HG03139 (cell line): ENCODE results near the gene BRWD1.

Experiments used
- ATAC-seq: cut with Tn5 transposase; IDR thresholded peaks from one replicate; pipeline ENCODE4 v1.9.1; 2021; ENCODE audit not compliant: unreplicated experiment

BRWD1 gene

DNA sequence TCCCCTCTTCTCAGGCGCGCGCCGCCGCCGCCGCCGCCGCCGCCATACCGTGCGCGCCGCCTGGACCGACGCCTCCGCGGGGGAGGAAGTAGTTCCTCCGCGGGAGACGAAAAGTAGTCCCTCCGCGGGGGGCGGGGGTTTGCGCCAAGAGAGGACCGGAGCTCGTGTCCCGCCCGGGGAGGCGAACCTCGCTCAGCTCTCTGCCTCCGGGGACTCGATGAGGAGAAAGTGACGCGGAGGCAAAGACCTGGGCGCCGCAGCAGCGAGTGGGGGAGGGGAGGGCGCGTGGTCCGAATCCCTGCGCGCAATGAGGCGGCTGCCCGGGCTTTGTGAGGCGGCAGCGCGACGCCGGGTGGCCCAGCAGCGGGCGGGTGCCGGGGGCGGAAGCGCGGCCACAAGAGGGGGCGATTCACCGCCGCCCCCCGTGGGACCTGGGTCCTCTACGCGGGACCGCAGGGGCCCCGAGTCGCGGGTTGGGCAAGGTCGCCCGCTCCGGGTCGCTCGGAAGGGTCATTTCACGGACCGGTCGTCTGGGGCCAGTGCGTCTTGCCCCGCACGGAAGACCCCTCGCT, at the start of gene BRWD1:
Gene BRWD1 (minus strand): TSS at position 62 of the 572 bp plus-strand sequence. CDS start 141 bp downstream, outside the sequence.
- peak; percentile 40 for ATAC-seq

DNA sequence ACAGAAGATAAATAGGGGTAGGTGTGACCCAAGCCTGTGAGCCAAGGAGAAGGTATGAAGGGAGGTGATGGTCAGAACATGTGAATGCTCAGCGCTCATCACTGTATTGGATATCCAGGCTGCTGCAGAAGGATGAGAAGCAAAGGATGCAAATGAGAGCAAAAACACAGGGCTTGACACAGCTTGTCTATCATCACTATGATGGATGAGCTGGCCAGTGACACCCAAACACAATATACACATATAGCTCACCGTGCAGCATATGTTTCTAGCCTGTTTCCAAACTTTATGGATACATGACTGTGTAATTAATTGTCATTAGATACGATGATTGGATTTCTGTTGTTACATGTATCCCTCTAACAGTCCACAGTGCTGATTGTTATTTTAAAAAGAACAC, 49.3 kb upstream of the BRWD1 start:
- no peak for ATAC-seq

DNA sequence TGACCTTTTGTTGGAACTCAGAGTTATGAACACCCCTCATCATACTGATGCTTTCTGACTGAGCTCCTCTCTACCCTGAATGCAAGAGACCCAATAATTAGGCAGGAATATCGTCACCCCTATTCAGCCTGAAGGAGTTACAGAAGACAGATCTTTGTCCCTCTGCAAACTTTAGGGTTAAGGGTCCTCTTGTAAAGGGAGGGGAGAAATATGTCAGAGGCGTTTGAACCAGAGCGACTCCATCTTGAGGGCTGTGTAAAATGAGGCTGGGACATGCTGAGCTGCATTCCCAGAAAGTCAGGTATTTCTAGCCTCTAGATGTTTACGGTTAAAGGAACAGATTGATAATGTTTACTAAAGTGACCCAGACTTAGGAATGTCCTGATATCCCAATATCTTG, 46.0 kb upstream of the BRWD1 start:
- ATAC-seq: no peak

DNA sequence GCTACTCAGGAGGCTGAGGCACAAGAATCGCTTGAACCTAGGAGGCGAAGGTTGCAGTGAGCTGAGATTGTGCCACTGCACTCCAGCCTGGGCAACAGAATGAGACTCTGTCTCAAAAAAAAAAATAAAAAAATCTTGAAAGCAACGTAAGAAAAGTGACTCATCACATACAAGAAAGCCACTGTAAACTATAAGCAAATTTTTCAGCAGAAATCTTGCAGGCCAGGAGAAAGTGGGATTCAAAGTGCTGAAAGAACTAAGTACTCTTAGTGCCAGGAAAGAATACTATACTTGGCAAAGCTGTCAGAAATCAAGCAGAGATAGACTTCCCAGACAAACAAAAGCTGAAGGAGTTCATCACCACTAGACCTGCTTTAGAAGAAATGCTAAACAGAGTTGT, 39.9 kb upstream of the BRWD1 start:
- ATAC-seq: no peak

DNA sequence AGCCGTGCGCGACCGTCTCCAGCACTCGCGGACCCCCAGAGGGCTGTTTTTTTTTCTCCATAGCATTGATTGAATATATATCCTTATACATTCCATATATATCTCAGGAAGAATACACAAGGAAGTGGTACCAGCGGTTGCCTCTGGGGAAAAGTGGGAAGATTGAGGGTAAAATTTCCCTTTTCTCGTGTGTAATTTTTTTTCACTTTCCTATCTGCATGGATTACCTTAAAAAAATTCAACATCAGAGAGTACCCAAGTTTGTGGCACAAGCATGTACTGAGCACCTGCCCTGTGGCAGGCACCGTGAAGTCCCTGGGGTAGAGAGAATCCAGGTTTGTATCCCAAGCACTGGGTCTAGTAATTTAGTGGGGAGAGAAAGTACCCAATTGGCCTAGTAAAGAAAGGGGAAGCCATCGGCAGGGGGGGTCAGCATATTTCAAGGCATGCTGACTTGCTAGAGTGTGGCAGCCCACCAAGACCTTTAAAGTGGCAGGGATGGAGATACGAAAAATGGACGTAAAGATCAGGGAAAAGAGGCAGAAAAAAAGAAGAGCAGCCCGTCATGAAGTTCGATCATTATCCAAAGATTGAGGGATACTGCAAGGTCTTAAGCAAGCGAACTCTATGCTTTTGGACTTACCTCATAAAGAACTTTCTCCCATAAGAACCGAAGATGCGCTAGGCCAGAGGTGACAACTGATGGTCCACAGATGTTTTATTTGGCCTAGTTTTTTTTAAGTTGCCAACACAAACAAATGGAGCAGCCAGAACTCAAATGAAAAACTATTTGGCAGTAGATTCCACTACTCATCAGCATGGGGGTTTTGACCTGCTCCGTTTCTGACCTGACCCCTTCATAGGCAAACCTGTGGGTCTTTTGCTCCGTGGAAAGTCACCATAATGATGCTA, 36.9 kb upstream of the BRWD1 start:
- no peak for ATAC-seq

DNA sequence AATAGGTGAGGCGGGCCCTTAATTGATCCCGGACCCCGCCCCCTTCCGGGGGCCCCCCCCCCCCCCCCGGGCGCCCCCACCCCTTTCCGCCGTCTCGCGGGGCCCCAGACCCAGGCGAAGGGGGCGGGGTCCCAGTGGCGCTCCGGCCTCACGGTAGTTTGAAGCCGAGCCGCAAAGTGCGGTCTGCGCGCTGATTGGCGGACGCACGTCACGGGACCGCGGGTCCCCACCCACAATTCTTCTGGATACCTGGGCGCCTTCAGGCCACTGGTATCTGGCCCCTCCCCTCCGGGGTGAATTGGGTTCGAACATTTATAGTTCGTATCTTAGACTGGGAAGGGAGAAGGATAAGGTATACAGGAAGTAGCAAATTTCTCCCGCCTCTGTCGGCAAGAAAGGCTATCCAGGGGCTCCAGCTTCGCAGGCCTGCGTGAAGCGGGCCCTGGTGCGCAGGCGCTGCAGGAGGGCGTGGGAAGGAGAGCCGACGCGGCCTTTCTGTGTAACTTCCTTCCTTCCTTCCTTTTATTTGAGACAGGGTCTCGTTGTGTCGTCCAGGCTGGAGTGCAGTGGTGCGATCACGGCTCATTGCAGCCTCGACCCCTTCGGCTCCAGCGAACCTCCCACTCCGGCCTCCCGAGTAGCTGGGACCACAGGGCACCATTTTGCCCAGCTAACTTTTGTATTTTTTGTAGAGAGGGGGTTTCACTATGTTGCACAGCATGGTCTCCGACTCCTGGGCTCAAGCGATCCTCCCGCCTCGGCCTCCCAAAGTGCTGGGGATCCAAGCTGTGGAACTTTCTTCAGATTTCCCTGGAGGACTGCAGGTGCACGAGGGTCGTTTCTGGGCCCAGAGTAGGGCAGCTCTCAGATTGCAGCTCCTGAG, 36.0 kb upstream of the BRWD1 start:
- ATAC-seq: peak; percentile 74

DNA sequence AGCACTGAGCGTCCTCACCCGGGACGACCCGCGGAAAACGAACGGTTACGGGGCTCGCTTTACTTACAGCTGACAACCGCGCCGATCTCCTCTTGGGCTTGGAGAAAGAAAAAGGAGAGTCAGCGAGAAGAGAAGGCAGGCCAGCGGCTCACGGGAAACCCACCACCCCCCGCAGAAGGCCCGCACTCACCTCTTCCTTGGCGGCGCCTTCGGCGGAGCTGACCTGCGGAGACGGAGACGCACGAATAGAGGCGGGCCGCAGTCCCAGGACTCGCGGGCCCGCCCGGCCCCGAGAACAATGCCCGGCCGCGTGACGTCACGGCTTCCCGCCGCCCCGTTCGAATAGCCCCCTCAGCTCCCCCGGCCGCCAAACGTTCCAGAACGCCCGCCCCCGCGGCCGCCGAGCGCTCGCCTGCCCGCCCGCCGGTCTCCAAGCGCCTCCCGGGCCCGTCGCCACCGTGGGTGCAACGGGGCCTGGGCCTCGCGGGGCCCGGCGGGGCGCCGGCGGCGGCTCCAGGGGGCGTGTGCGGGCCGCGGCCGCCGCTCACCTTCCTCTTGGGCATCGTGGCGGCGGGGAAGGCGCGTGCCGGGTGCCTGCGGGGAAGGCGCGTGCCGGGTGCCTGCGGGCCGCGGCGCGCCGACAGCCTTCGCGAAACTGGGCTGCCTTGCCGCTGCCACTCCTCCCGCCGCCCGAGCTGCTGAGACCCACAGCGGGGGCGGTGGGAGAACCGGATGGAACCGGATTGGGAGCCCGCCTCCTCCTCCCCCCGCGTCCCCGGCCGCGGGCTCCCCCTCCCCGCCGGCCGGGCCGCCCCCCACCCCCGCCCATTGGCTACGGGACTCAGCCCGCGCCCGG, 35.2 kb upstream of the BRWD1 start, which contains the start of gene HMGN1:
Gene HMGN1 (minus strand): TSS at position 734 of the 856 bp plus-strand sequence. CDS start 171 bp downstream, at position 563.
- peak; percentile 53 for ATAC-seq

DNA sequence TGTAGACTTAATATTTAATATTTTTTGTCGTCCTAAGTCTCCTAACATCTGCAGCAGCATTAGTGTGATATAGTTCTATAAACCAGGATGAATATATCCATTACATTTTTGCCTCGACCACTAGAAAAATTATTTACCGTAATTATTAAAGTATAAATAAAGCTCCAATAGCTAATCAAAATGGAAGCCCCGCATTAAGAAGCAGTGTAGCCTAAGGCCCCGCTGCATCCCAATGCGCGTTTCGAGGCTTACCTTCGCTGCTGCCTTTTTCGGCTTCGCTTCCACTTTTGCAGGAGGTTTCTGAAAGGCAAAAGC, 34.6 kb upstream of the BRWD1 start:
- peak; percentile 9 for ATAC-seq

DNA sequence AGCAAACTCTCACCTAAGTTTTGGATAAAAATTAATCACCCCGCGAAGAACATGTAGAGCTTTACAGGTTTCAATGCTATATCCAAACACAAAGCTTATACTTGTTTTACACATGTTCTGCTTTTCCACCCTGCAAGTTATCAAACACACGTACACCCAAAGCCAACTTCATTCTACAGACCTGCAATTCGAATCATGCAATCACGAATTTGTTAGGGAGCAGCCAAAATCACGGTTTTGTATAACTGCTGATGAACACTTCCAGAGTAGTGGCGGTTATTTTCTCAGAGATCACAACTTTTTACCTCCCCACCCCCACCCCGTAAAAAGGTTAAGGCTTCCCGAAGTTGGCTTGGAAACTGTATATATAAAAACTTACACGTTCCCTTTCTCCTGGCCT, 34.1 kb upstream of the BRWD1 start:
- no peak for ATAC-seq

DNA sequence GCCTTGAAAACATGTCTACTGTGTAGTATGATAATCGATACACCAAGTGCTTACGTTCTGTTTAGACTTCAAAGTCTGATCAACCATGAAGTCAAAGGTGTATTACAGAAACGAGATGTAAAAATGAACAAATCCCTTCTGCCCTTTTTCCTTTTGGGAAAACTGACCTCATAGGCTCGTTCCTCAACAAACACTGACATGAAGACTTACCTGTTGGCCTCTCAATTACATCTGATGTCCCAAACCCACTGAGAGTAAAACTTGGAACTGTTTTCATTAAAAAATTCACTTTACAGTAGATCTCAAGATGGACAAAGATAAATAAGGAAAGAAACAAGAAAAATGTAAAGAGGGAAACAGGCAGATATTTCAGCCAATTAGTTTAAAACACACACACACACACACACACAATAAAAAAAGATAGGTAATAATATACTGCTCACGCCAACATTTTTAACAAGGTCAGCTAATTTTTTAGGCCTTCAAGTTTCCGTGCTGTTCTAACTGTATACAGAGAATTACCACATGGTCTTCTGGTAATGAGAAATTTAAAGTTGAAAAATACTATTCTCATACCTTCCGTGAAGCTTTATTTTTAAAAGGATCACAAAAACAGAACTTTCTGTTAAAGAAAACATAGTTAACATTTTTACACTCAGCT, 33.4 kb upstream of the BRWD1 start:
- ATAC-seq: no peak

DNA sequence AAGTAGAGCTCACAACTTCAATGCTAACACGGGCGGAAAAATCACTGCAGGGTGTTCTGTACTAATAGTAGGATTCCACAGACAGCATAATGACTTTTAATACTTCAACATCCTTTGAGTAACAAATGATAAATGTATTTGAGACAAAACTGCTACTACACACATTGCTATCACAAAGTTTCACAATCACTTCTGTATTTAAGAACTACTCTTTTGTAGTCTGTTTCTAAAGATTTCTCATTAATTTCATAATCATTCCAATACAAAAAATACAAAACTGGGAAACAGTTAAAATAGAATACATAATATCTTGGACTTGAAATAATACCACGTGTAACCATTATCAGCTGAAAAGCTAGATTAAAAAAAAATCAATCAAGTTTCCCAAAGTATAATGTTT, 32.8 kb upstream of the BRWD1 start:
- no peak for ATAC-seq

DNA sequence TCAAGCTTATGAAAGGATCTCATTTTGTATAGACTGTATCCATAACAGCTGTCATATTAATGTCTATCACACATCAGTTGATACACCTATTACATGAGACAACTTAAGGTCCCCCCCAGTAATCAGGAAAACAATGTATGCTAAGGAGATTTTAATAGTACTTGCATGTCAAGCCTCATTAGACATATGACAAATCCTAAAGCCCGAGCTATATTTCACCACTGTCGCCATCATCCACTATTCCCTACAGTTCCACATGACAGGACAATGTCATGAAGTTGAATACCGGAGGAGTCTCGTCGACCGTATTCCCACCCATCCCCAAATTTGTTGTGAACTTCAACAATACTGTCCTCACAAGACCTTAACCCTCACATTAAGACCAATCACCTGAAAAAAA, 32.0 kb upstream of the BRWD1 start:
- ATAC-seq: no peak

DNA sequence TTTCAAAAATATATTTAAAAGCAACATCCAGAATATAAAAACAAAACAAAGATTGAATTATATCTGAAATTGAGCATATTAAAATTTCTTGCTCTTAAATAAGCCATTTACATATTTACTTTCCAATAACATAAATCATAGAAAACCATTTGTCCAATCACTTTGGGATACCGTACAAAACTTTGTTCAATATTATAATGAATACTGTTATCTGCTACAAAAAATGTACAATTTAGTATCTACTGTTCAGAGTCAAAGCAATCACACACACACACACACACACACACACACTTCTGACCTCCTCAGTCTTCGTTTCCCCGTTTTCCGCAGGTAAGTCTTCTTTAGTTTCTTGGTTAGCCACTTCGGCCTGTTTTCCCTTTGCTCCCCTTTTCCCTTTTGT, 31.4 kb upstream of the BRWD1 start:
- no peak for ATAC-seq

DNA sequence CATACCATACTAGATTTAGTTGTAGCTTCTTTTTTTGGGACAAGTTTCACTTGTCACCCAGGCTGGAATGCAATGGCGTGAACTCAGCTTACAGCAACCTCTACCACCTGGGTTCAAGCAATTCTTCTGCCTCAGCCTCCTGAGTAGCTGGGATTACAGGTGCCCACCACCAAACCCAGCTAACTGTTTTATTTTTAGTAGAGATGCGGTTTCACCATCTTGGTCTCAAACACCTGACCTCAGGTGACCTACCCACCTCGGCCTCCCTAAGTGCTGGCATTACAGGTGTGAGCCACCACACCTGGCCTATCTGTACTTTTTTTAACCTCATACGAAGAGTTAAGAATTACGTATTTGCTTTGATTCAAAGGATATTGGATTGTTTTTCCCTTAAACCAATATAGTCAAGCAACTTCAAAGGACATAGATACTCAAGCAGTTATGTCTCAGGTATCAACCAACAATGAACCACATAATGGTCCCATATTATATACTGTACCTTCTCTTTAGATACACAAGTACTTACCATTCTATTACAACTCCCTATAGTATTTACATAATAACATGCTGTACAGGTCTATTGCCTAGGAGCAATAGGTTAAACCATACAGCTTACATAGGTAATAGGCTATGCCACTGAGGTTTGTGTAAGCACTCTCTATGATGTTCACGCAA, 28.0 kb upstream of the BRWD1 start:
- ATAC-seq: no peak

DNA sequence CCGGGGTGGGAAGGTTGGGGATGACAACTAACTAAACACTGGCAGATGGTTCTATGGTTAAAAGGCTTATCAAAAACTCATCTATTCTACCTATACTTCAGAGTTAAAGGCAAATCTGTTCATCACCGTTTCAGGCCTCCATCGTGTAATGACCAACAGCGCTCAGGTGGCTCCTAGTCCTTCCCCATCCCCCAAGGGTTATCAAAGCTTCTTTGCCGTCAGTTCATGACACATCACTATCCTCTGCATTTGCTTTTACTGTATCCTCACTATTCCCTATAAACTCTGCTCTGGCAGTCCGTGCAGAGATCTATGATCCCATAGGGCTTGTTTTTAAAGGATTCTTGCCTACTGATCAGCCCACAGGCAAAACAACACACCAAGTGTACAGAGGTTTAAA, 27.3 kb upstream of the BRWD1 start:
- no peak for ATAC-seq

DNA sequence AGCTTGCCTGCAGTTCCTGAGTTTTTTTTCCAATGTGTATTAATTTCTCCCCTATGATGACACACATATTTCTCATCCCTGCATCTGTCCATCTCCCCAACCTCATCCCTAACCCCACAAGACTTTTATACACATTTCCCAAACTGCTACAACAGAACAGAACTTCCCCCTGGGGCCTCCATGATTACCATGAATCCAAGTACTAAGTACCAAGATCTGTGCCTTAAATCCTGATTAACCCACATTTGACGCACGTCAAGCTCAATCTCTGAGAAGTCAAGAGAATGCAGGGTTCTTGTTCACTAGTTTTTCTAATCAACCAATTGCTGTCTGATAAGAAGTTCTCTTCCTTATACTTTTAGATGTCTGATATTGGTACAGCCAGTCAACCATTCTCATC, 25.8 kb upstream of the BRWD1 start:
- no peak for ATAC-seq

DNA sequence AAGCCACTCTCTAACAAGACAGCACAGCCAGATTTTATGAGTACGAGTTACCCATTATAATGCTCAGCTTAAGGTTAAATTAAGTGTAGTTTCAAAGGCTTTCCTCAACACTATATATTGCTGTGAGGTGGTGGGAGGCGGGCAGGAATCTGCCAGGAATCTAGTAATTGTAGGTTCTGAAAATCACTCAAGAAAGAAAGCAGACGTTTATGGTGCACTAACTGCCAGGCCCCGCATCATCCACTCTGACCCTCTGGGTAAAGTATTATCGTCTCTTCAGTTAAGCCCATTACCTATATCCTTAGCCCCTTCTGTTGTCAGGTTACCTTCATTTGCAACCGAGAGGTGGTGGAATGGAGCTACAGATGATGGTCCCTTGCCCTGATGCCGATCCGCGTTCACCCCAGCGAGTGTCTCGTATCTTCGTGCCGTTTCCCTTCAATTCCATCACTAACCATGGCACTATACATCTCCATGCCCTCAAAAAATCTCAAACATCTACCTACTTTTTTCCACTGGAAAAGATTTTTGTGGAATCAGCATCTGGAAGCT, 23.1 kb upstream of the BRWD1 start:
- ATAC-seq: no peak

DNA sequence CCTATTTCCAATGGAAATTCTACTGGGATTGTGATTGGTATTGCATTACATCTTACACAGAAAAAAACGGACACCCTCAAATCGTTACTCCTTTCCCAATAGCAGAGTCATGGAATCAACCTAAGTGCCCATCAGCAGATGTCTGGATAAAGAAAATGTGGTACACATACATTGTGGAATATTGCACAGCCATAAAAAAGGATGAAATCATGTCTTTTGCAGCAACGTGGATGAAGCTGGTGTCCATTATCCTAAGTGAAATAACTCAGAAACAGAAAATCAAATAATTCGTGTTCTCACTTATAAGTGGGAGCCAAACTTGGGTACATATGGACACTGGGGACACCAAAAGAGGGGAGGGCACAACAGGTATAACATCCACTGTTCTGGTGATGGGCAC, 21.2 kb upstream of the BRWD1 start:
- ATAC-seq: no peak

DNA sequence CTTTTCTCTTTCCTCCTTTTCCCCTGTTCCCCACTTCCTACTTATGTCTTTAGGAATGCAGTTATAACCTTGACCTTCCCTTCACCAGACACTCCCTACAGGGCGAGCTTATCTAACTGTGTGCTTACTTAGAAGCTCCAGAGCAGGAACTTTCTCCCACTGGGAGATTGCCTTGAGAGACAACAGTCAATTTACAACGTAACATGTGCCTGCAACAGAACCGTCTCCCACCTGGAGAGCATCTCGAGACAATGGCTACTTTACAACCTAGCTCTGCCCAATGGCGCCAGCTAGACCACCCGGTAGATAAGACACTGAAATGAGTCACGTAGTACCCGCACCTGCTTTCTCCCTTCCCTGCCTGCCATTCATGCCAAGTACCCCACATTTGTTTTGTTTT, 18.7 kb upstream of the BRWD1 start:
- ATAC-seq: no peak
